Measurements from ENCODE around the gene AKR7A2. TPM values are rescaled to one million over a fixed set of nuclear protein-coding genes. Genes with fewer than 3 reads are reported as not detected.
A peak's percentile ranks its signal among the peaks of the same experiment; 100 is the strongest.
"Not testable (repeated sequence)": the region's sequence is repeated elsewhere in the genome, so short reads cannot be mapped to it uniquely, and the experiment has no call there.

AKR7A2 gene
- total and polyA plus RNA-seq, 4 experiments from 2014 or later: 25.1 to 134 (median 57.7) TPM

GRCh38 chr1:19273844-19274531 is 38.0 kb downstream of the AKR7A2 start:
- H3K9me3 ChIP-seq (ENCODE audit: control insufficient read depth in 1 of 2, low read length in 2 of 2); CTCF ChIA-PET (ENCODE audit: partially characterized antibody); H3K4me3 ChIP-seq (ENCODE audit: low read length in 2 of 2); DNase-seq; H3K4me1 ChIP-seq (ENCODE audit: insufficient read depth, low read length); H3K27ac ChIP-seq (ENCODE audit: low read depth, low read length); H3K36me3 Mint-ChIP-seq; intact Hi-C loops (cut with micrococcal nuclease); H3K36me3 ChIP-seq (ENCODE audit: insufficient read depth, low read length); H3K27ac Mint-ChIP-seq; H3K4me3 Mint-ChIP-seq; H3K4me1 Mint-ChIP-seq; POLR2A ChIA-PET (ENCODE audit: partially characterized antibody); H3K27me3 ChIP-seq (ENCODE audit: insufficient read depth, low read length): not testable (repeated sequence)
- peaks cover 8 to 11% of the 10 kb centered on the region in 2 donors for H3K27me3 Mint-ChIP-seq
- H3K9me3 Mint-ChIP-seq: peaks cover 0 to 16% (median 5%) of the 10 kb centered on the region in 8 donors

- H3K4me1 ChIP-seq (ENCODE audit: insufficient read depth, low read length): no peaks in the 10 kb centered on the region
- intact Hi-C loops (cut with micrococcal nuclease): no loop called here
- H3K27me3 ChIP-seq (ENCODE audit: insufficient read depth, low read length): no peaks in the 10 kb centered on the region
- no peak overlapping the region for H3K27ac ChIP-seq (ENCODE audit: low read depth, low read length)
- Mint-ChIP-seq H3K4me1 (peaks cover 0 to 6% (median 1%) of the 10 kb centered on the region in 4 donors), H3K36me3 (peaks cover 1 to 8% of the 10 kb centered on the region in 2 donors), H3K4me3 (peak overlapping the region in 4 of 8 donors; percentile 2 to 32 (median 6)), H3K9me3 (peaks cover 0 to 16% (median 5%) of the 10 kb centered on the region in 8 donors), H3K27ac (no peak overlapping the region), H3K27me3 (peaks cover 8 to 11% of the 10 kb centered on the region in 2 donors)
- ChIA-PET CTCF (ENCODE audit: partially characterized antibody) (no interaction called here), POLR2A (ENCODE audit: partially characterized antibody) (no interaction called here)
- DNase-seq: no peak
- H3K9me3 ChIP-seq (ENCODE audit: control insufficient read depth in 1 of 2, low read length in 2 of 2): no peaks in the 10 kb centered on the region
- no peaks in the 10 kb centered on the region for H3K36me3 ChIP-seq (ENCODE audit: insufficient read depth, low read length)
- H3K4me3 ChIP-seq (ENCODE audit: low read length in 2 of 2): no peak overlapping the region
These were observed 38.7 kb downstream of the AKR7A2 start for GRCh38 chr1:19273106-19273843.

- H3K27me3 ChIP-seq (ENCODE audit: insufficient read depth, low read length): no peaks in the 10 kb centered on the region
- H3K27me3 Mint-ChIP-seq: peaks cover 8 to 11% of the 10 kb centered on the region in 2 donors
- peaks cover 0 to 6% (median 1%) of the 10 kb centered on the region in 4 donors for H3K4me1 Mint-ChIP-seq
- H3K4me3 ChIP-seq (ENCODE audit: low read length in 2 of 2): no peak overlapping the region
- ChIA-PET CTCF (ENCODE audit: partially characterized antibody) (no interaction called here), POLR2A (ENCODE audit: partially characterized antibody) (no interaction called here)
- peaks cover 1 to 8% of the 10 kb centered on the region in 2 donors for H3K36me3 Mint-ChIP-seq
- no peak for DNase-seq
- no peak overlapping the region for H3K27ac Mint-ChIP-seq
- no peak overlapping the region for H3K27ac ChIP-seq (ENCODE audit: low read depth, low read length)
- H3K9me3 ChIP-seq (ENCODE audit: control insufficient read depth in 1 of 2, low read length in 2 of 2): no peaks in the 10 kb centered on the region
- intact Hi-C loops (cut with micrococcal nuclease): no loop called here
- H3K9me3 Mint-ChIP-seq: peaks cover 0 to 16% (median 5%) of the 10 kb centered on the region in 8 donors
- no peak overlapping the region for H3K4me3 Mint-ChIP-seq
- H3K36me3 ChIP-seq (ENCODE audit: insufficient read depth, low read length): no peaks in the 10 kb centered on the region
- H3K4me1 ChIP-seq (ENCODE audit: insufficient read depth, low read length): no peaks in the 10 kb centered on the region
These were observed 39.9 kb downstream of the AKR7A2 start for GRCh38 chr1:19272064-19272463.

- H3K27ac ChIP-seq (ENCODE audit: low read depth, low read length); H3K27me3 ChIP-seq (ENCODE audit: insufficient read depth, low read length); H3K4me1 ChIP-seq (ENCODE audit: insufficient read depth, low read length); H3K4me1 Mint-ChIP-seq; H3K4me3 Mint-ChIP-seq; H3K9me3 ChIP-seq (ENCODE audit: control insufficient read depth in 1 of 2, low read length in 2 of 2); H3K36me3 Mint-ChIP-seq; CTCF ChIA-PET (ENCODE audit: partially characterized antibody); intact Hi-C loops (cut with micrococcal nuclease); H3K27ac Mint-ChIP-seq; H3K4me3 ChIP-seq (ENCODE audit: low read length in 2 of 2); POLR2A ChIA-PET (ENCODE audit: partially characterized antibody); H3K36me3 ChIP-seq (ENCODE audit: insufficient read depth, low read length); DNase-seq: not testable (repeated sequence)
- Mint-ChIP-seq H3K27me3 (peaks cover 8 to 12% of the 10 kb centered on the region in 2 donors), H3K9me3 (peaks cover 0 to 14% (median 3%) of the 10 kb centered on the region in 8 donors)
These were observed 41.6 kb downstream of the AKR7A2 start for GRCh38 chr1:19270343-19270730.

- H3K9me3 ChIP-seq (ENCODE audit: control insufficient read depth in 1 of 2, low read length in 2 of 2); intact Hi-C loops (cut with micrococcal nuclease); H3K36me3 ChIP-seq (ENCODE audit: insufficient read depth, low read length); H3K4me3 Mint-ChIP-seq; H3K27me3 ChIP-seq (ENCODE audit: insufficient read depth, low read length); H3K4me3 ChIP-seq (ENCODE audit: low read length in 2 of 2); H3K27ac Mint-ChIP-seq; H3K4me1 ChIP-seq (ENCODE audit: insufficient read depth, low read length); H3K27ac ChIP-seq (ENCODE audit: low read depth, low read length); H3K4me1 Mint-ChIP-seq; H3K9me3 Mint-ChIP-seq; CTCF ChIA-PET (ENCODE audit: partially characterized antibody); H3K36me3 Mint-ChIP-seq; DNase-seq; POLR2A ChIA-PET (ENCODE audit: partially characterized antibody): not testable (repeated sequence)
- peaks cover 8 to 12% of the 10 kb centered on the region in 2 donors for H3K27me3 Mint-ChIP-seq
These were observed 42.3 kb downstream of the AKR7A2 start for GRCh38 chr1:19269427-19270342.

GRCh38 chr1:19268445-19268844 is 43.5 kb downstream of the AKR7A2 start:
- Histone ChIP-seq H3K36me3 (ENCODE audit: insufficient read depth, low read length) (no peaks in the 10 kb centered on the region), H3K9me3 (ENCODE audit: control insufficient read depth in 1 of 2, low read length in 2 of 2) (no peaks in the 10 kb centered on the region), H3K27ac (ENCODE audit: low read depth, low read length) (no peak overlapping the region), H3K4me1 (ENCODE audit: insufficient read depth, low read length) (no peaks in the 10 kb centered on the region), H3K4me3 (ENCODE audit: low read length in 2 of 2) (no peak overlapping the region), H3K27me3 (ENCODE audit: insufficient read depth, low read length) (no peaks in the 10 kb centered on the region)
- Mint-ChIP-seq H3K27me3 (peaks cover 7 to 8% of the 10 kb centered on the region in 2 donors), H3K4me3 (no peak overlapping the region), H3K36me3 (peaks cover 0 to 4% of the 10 kb centered on the region in 2 donors), H3K9me3 (peaks cover 0 to 5% (median 1%) of the 10 kb centered on the region in 8 donors), H3K27ac (no peak overlapping the region), H3K4me1 (peaks cover 0 to 4% (median 1%) of the 10 kb centered on the region in 4 donors)
- intact Hi-C loops (cut with micrococcal nuclease): no loop called here
- CTCF ChIA-PET (ENCODE audit: partially characterized antibody): no interaction called here
- POLR2A ChIA-PET (ENCODE audit: partially characterized antibody): no interaction called here
- no peak for DNase-seq

- Histone ChIP-seq H3K27ac (ENCODE audit: low read depth, low read length) (no peak overlapping the region), H3K4me1 (ENCODE audit: insufficient read depth, low read length) (no peaks in the 10 kb centered on the region), H3K4me3 (ENCODE audit: low read length in 2 of 2) (no peak overlapping the region), H3K9me3 (ENCODE audit: control insufficient read depth in 1 of 2, low read length in 2 of 2) (no peaks in the 10 kb centered on the region), H3K36me3 (ENCODE audit: insufficient read depth, low read length) (peaks cover 30% of the 10 kb centered on the region), H3K27me3 (ENCODE audit: insufficient read depth, low read length) (no peaks in the 10 kb centered on the region)
- Mint-ChIP-seq H3K27ac (peak overlapping the region in 1 of 7 donors; percentile 53), H3K36me3 (peaks cover 9 to 25% of the 10 kb centered on the region in 2 donors), H3K4me1 (no peaks in the 10 kb centered on the region), H3K9me3 (no peaks in the 10 kb centered on the region), H3K4me3 (no peak overlapping the region), H3K27me3 (peaks cover 0 to 1% of the 10 kb centered on the region in 2 donors)
- ChIA-PET POLR2A (ENCODE audit: partially characterized antibody) (interaction anchor here (0.9 kb wide), 1 partner anchor 11 kb away, joined by 5 read pairs; the partner anchor contains the start of genes EMC1 and MRTO4), CTCF (ENCODE audit: partially characterized antibody) (no interaction called here)
- intact Hi-C loops (cut with micrococcal nuclease): no loop called here
- no peak for DNase-seq
These were observed 49.2 kb downstream of the AKR7A2 start for GRCh38 chr1:19262744-19263143.
